ENCODE results near the gene TMEM115.

TMEM115 gene

DNA sequence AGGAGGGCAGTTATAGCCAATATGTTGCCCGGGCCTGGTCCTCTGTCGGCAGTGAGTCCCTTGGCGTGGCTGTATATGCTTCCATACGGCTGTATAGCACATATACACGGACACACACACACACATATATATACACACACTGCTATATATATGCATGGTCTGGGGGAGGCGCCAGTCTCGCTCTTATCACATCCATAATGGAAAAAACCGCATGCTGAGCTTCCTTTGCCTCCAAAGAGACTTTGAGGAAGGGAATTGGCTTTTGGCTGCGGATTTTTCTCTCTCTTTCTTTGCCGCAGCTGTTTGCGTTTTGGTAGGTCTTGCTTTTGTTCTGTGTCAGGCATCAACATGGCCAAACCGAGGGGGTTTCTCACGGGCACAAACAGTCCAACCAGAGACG lies 11.3 kb upstream of the TMEM115 start:
- DNase-seq (ENCODE audit: low read depth), result no peak
- TF ChIP-seq, protein P1, sequence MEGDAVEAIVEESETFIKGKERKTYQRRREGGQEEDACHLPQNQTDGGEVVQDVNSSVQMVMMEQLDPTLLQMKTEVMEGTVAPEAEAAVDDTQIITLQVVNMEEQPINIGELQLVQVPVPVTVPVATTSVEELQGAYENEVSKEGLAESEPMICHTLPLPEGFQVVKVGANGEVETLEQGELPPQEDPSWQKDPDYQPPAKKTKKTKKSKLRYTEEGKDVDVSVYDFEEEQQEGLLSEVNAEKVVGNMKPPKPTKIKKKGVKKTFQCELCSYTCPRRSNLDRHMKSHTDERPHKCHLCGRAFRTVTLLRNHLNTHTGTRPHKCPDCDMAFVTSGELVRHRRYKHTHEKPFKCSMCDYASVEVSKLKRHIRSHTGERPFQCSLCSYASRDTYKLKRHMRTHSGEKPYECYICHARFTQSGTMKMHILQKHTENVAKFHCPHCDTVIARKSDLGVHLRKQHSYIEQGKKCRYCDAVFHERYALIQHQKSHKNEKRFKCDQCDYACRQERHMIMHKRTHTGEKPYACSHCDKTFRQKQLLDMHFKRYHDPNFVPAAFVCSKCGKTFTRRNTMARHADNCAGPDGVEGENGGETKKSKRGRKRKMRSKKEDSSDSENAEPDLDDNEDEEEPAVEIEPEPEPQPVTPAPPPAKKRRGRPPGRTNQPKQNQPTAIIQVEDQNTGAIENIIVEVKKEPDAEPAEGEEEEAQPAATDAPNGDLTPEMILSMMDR (IDR thresholded peaks at IDR 0.05; ENCODE audit: low read depth, low read length, missing control alignments), result no peak
- no peak overlapping the region for H3K4me3 ChIP-seq (ENCODE audit: low read depth, low read length)

DNA sequence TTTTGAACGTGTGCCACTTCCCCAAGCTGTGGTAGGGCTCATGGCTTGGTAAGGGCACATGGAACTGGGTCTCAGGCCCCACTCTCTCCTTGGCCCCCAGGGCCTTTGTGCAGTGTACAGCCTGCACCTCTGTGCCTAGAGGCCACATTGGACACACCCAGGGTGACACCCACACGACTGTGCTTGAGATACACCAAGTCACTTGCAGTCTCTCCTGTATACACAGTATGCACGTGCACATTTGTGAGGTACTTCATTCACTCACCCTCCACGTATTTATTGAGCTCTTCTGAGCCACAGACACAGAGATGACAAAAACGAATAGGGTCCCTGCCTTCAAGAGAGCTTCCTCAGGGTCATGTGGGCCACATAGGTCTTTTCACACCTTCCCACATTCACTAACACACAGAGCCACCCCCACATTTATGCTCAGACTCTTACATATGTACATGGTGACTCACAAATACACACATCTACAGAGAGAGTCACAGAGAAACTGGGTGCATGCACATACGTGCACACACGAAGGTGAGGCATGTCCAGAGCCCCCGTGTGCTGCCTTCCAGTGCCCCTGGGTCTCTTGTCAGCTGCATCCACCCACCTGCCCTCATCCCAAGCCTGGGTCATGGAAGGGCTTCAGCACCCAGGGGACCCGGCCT lies 9.8 kb upstream of the TMEM115 start:
- no peak overlapping the region for H3K4me3 ChIP-seq (ENCODE audit: low read depth, low read length)
- no peak for DNase-seq (ENCODE audit: low read depth)
- TF ChIP-seq, protein P1 (IDR thresholded peaks at IDR 0.05; ENCODE audit: low read depth, low read length, missing control alignments), result no peak

DNA sequence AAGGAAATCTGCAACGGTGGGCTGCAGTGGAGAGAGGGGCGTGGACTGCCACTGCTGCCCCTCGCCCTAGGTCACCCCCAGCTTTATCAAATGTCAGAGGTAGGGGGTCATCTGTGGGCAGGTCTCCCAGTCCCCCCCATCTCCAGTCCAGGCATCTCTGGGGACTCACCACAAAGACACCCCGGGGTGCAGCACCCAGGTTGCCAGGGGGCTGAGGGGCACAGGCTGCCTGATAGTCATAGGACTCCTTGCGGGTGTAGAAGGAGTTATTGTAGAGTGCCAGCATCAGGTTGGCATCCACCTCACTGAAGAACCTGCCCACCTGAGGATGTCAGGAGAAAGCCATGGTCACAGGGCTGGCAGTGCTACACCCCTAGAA lies 6.5 kb upstream of the TMEM115 start:
- peak overlapping the region; percentile 50; the same call in 1 of the 2 replicates for H3K4me3 ChIP-seq (ENCODE audit: low read depth, low read length)
- no peak for DNase-seq (ENCODE audit: low read depth)
- TF ChIP-seq, protein P1 (IDR thresholded peaks at IDR 0.05; ENCODE audit: low read depth, low read length, missing control alignments), result no peak

DNA sequence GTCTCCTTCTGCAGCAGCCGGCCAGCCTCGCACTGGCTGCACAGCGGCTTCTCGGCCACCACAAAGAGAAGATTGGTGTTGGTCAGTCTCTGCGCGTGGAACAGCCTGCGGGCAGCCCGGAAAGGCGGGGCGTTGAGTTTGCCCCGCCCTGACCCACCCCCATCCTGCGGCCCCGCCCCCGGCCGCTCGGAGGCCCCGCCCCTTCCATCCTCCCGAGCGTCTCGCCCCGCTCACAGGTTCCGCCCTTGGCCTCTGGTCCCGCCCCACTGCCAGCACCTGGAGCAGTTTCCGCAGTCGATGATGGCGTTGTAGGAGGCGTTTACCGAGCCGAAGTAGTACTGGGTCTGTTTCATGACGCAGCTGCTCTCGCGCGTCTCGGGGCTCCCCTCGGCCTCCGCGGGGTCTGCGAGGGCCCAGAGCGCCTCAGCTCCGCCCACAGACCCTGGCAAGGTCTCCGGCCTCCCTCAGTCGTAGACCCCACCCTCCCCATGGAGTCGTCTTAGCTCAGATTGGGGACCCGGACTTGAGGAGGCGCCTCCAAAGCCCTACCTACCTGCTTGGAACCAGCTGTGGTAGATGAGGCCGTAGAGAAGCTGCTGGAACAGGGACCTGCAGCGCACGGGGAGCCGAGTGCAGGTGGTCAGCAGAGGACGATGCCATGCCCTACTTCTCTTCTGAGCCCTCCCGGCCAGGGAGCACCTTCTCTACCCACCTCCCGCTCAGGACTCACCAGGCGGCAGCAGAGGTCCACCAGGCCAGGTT lies 5.9 kb upstream of the TMEM115 start:
- peak overlapping the region; percentile 50 for H3K4me3 ChIP-seq (ENCODE audit: low read depth, low read length)
- TF ChIP-seq, protein P1 (IDR thresholded peaks at IDR 0.05; ENCODE audit: low read depth, low read length, missing control alignments), result no peak
- DNase-seq (ENCODE audit: low read depth), result peak; percentile 67

DNA sequence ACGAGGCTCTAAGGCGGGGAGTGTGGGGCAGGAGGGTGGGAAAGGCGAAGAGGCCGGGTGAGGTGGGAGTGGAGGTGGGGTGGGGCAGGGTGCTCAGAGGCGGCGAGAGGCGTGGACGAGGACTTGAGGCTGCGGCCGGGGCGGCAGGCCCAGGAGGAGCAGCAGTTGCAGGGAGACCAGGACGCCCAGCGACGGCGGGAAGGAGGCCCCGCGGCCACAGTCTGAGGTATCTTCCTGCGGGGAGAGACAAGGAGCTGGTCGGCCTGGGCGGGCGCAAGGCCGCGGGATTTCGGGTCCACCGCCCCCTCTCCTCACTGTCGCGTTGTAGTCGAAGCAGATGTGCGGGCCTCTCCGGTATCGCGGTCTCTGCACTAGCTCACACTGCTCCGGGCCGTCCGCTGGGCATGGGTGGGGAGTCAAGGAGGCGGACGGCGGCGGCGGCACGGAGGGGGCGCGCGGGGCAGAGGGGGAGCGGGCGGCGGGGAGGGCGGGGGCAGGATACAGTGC lies 5.3 kb upstream of the TMEM115 start:
- H3K4me3 ChIP-seq (ENCODE audit: low read depth, low read length), result peak overlapping the region; percentile 49
- TF ChIP-seq, protein P1 (IDR thresholded peaks at IDR 0.05; ENCODE audit: low read depth, low read length, missing control alignments), result no peak
- no peak for DNase-seq (ENCODE audit: low read depth)

DNA sequence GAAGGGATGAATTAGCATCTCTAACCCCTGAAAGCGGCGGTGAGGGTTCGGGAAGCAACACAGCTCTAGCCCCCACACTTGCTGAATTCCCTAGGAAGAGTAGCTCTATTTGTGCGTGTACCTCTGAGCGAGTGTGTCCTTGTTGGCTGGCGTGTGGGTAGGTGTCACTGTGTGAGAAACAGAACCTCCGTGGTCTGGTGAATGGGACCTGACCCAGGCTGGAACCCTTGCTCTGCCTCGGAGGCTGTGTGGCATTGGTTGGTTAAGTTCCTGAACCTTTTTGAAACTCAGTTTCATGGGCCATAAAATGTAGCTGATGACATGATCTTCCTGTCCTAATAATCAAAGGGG lies 414 bp upstream of the TMEM115 start:
- H3K4me3 ChIP-seq (ENCODE audit: low read depth, low read length), result peak overlapping the region; percentile 70
- TF ChIP-seq, protein P1 (IDR thresholded peaks at IDR 0.05; ENCODE audit: low read depth, low read length, missing control alignments), result no peak

More for the DNA sequence above, 414 bp upstream of the TMEM115 start:
- DNase-seq (ENCODE audit: low read depth), result no peak

Measured in GM12864 (cell line).